Panc1 (cell line): Measurements from ENCODE around the gene CBX7.

Experiments used
- CTCF ChIP-seq: fragments of 450-650 bp; IDR thresholded peaks from 2 replicates; pipeline ENCODE4 v1.5.1; 2017; ENCODE audit warnings: mild to moderate bottlenecking
- REST ChIP-seq, 2 experiments: IDR thresholded peaks; 2 replicates each; pipeline ENCODE4 v1.6.1; 2011 to 2012; ENCODE audit warnings: low read depth in 2 of 2, control low read depth in 1 of 2, low read length in 1 of 2, mild to moderate bottlenecking in 1 of 2, moderate library complexity in 1 of 2; ENCODE audit not compliant: insufficient read depth in 1 of 2

GRCh38 chr22:39109361-39109760 lies 43.1 kb downstream of the CBX7 start:
- TF ChIP-seq CTCF (no peak), REST (IDR thresholded peaks at IDR 0.05; ENCODE audit: insufficient read depth in 1 of 2, low read depth in 2 of 2, low read length in 1 of 2) (no peak)
